Measurements from ENCODE around the gene EPHA5.

The EPHA5 gene

DNA sequence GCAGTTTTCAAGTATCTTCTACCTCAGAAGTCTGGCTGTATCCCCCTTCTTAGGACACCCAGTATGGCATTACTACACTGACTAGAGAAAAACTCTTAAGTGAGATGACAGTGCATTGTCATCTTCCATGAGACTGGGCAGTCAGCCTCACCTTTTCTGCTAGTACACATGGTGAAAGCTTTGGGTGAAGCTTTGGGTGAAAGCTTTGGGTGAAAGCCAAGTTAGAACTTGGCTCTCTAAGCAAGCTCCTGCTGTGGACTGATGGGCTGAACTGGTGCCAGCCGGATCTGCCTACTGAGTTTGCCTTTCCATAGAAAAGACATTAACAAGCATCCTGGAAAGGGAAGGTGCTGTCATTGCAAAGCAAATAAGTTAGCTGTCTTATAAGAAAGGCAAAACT, 8.8 kb downstream of the EPHA5 start:
- H3K9me3 ChIP-seq (ENCODE audit: control insufficient read depth, low read depth, low read length) = no peaks in the 10 kb centered on the region
- peaks cover 6% of the 10 kb centered on the region for H3K27me3 ChIP-seq (ENCODE audit: control insufficient read depth, insufficient read depth, low read length)
- no peak overlapping the region for H3K9ac ChIP-seq (ENCODE audit: low read length)
- no peaks in the 10 kb centered on the region for H3K36me3 ChIP-seq (ENCODE audit: control insufficient read depth, low read depth, low read length)
- peaks cover 38% of the 10 kb centered on the region for H3K4me1 ChIP-seq (ENCODE audit: control insufficient read depth, low read depth, low read length)
- no peak overlapping the region for H3K27ac ChIP-seq (ENCODE audit: low read length)
- no peak overlapping the region for H3K4me3 ChIP-seq (ENCODE audit: low read length)

DNA sequence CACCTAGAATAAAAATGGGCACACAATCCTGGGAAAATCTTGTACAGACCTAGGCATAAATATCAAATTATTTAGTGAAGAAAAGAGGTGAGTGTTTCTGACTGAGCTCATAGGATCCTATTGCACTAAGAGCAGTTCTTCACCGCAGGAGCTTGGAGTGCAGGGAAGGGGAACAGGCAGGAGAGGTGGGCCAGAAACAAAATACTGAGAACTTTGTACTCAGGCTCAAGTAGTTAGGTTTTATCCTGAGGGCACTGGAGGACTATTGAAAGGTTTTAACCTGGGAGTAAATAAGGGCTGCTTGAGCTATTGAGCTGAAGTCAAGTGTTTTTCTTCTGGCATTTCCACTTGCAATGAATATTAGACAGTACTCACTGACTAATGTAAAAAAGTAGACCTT, 12.2 kb downstream of the EPHA5 start:
- Histone ChIP-seq H3K4me1 (ENCODE audit: control insufficient read depth, low read depth, low read length) (peaks cover 47% of the 10 kb centered on the region), H3K27ac (ENCODE audit: low read length) (no peak overlapping the region)

DNA sequence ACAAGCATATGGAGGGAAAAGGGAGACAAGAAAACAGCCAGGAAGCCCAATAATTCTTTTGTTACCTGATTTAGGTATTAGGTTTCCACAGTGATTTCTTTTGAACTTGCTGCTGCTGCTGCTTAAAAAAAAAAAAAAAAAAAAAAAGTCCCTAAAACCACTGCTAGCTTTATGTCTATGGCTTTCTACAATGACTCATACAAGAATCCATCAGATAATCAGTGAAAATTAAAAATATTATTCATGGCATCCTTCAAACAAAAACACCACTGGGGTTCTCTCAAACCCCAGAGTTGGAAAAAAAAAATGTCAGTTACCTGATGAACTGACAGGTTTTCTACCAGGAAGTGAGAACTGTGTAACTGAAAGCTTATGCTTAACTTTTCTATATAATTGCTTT, 14.3 kb downstream of the EPHA5 start:
- Histone ChIP-seq H3K4me3 (ENCODE audit: low read length) (no peak overlapping the region), H3K4me1 (ENCODE audit: control insufficient read depth, low read depth, low read length) (peaks cover 44% of the 10 kb centered on the region), H3K9me3 (ENCODE audit: control insufficient read depth, low read depth, low read length) (no peaks in the 10 kb centered on the region), H3K36me3 (ENCODE audit: control insufficient read depth, low read depth, low read length) (no peaks in the 10 kb centered on the region), H3K27ac (ENCODE audit: low read length) (no peak overlapping the region), H3K27me3 (ENCODE audit: control insufficient read depth, insufficient read depth, low read length) (no peaks in the 10 kb centered on the region), H3K9ac (ENCODE audit: low read length) (no peak overlapping the region)

More for the DNA sequence above, 12.2 kb downstream of the EPHA5 start:
- Histone ChIP-seq H3K9ac (ENCODE audit: low read length) (no peak overlapping the region), H3K9me3 (ENCODE audit: control insufficient read depth, low read depth, low read length) (no peaks in the 10 kb centered on the region), H3K27me3 (ENCODE audit: control insufficient read depth, insufficient read depth, low read length) (no peaks in the 10 kb centered on the region), H3K36me3 (ENCODE audit: control insufficient read depth, low read depth, low read length) (no peaks in the 10 kb centered on the region), H3K4me3 (ENCODE audit: low read length) (peak overlapping the region; percentile 37)

DNA sequence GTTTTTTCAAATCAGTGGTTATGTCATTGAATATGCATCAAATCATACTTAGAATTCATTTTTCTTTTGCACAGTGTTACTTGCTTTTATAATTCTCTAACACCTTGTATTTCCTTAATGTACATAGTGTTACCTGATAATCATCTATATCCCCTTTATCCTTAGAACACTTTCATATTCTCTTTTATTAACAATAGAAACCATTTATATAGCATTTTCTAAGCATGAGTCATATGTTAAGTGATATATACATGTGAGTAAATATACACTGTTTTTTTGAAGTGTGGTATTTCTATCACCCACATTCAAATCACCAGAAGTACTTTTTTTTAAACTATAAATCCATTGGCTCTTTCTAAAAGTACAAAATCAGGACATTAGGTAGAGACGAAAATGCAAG, 15.3 kb downstream of the EPHA5 start:
- Histone ChIP-seq H3K27me3 (ENCODE audit: control insufficient read depth, insufficient read depth, low read length) (no peaks in the 10 kb centered on the region), H3K9ac (ENCODE audit: low read length) (no peak overlapping the region), H3K36me3 (ENCODE audit: control insufficient read depth, low read depth, low read length) (no peaks in the 10 kb centered on the region), H3K27ac (ENCODE audit: low read length) (no peak overlapping the region), H3K4me3 (ENCODE audit: low read length) (no peak overlapping the region), H3K4me1 (ENCODE audit: control insufficient read depth, low read depth, low read length) (peaks cover 45% of the 10 kb centered on the region), H3K9me3 (ENCODE audit: control insufficient read depth, low read depth, low read length) (no peaks in the 10 kb centered on the region)

DNA sequence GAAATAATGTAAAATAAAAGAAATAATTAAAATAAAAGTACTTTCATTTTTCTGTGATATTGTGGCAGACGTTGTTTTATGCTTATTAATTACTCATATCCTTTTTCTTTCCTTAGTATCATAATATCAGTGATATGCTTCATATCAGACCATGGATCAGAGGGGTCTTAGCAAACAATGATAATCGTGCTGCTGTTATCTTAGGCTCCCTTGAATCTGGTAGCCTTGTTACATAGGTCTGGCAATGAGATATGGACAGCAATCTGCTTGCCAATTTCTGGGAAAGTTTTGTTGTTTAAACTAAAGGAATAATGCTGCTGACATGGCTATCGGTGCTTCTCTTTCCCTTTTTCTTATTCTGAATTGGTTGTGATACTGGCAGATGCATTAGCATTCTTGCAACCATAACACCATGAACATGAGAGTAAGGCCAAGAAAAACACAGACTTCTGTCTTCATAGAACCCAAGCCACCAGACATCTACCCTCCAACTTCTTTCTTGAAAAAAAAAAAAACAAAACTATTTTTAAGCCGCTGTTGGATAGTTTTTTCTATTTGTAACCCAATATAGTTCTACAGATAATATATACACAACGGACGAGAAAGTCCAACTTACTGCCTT, 16.4 kb downstream of the EPHA5 start:
- Histone ChIP-seq H3K9ac (ENCODE audit: low read length) (no peak overlapping the region), H3K27ac (ENCODE audit: low read length) (no peak overlapping the region), H3K4me1 (ENCODE audit: control insufficient read depth, low read depth, low read length) (peaks cover 46% of the 10 kb centered on the region), H3K27me3 (ENCODE audit: control insufficient read depth, insufficient read depth, low read length) (no peaks in the 10 kb centered on the region), H3K36me3 (ENCODE audit: control insufficient read depth, low read depth, low read length) (no peaks in the 10 kb centered on the region), H3K9me3 (ENCODE audit: control insufficient read depth, low read depth, low read length) (no peaks in the 10 kb centered on the region), H3K4me3 (ENCODE audit: low read length) (no peak overlapping the region)

DNA sequence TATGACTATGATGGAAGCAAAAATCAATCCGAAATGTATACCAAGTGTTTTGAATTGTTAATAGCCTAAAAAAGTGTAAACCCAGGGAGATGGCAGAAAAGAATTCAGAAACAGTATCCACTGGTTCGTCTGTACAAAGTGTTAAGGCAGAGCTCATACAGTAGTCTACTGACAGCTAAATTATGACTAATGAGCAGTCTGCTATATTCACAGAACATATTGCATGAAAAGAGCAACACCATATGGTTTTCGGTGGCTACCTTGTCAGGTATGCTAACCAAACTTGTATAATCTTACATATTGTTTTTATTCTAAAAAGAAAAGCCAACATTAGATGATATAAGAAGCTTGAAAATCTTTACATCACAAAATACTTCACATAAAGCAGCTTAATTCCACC, 18.5 kb downstream of the EPHA5 start:
- Histone ChIP-seq H3K9me3 (ENCODE audit: control insufficient read depth, low read depth, low read length) (no peaks in the 10 kb centered on the region), H3K4me3 (ENCODE audit: low read length) (no peak overlapping the region), H3K36me3 (ENCODE audit: control insufficient read depth, low read depth, low read length) (no peaks in the 10 kb centered on the region), H3K4me1 (ENCODE audit: control insufficient read depth, low read depth, low read length) (peaks cover 33% of the 10 kb centered on the region), H3K27ac (ENCODE audit: low read length) (no peak overlapping the region), H3K9ac (ENCODE audit: low read length) (no peak overlapping the region), H3K27me3 (ENCODE audit: control insufficient read depth, insufficient read depth, low read length) (no peaks in the 10 kb centered on the region)

DNA sequence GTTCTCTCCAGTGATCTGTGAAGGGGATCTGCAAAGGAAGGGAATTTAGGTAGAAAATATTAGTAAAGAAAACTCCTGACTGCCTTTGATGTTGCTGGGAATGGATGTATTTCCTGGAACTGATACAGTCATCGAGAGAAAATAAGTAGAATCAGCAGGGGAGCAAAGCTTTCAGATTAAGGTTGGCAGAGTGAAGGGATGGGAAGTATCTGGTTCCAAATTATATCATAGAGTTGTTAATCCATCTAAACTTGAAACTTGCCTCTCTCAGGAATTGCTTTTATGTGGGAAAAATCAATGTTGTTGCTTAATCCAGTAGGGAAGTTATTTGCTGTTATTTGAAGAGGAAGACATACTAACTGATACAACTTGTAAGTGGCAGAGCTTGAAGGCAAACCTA, 19.3 kb downstream of the EPHA5 start:
- Histone ChIP-seq H3K4me3 (ENCODE audit: low read length) (no peak overlapping the region), H3K4me1 (ENCODE audit: control insufficient read depth, low read depth, low read length) (peaks cover 28% of the 10 kb centered on the region), H3K9me3 (ENCODE audit: control insufficient read depth, low read depth, low read length) (no peaks in the 10 kb centered on the region), H3K27ac (ENCODE audit: low read length) (no peak overlapping the region), H3K36me3 (ENCODE audit: control insufficient read depth, low read depth, low read length) (no peaks in the 10 kb centered on the region), H3K27me3 (ENCODE audit: control insufficient read depth, insufficient read depth, low read length) (no peaks in the 10 kb centered on the region), H3K9ac (ENCODE audit: low read length) (no peak overlapping the region)

DNA sequence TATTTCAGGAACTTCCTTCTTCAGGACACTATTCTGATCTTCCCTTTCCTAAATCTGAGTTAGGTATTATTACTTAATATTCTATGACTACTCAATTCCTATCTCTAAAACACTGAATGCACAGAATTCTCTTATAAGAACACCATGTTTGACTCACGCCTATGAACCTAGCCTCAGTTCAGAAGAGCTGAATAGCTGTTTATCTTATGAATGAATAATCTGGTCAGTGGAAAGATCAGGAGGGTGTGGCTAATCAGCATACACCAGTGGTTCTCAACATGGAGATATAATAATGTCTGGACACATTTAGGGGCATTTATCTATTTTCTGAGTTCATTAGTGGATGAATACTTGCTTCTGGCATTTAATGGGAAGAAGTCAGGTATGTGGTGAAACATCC, 24.2 kb downstream of the EPHA5 start:
- H3K9ac ChIP-seq (ENCODE audit: low read length) = no peak overlapping the region
- H3K4me3 ChIP-seq (ENCODE audit: low read length) = no peak overlapping the region
- no peaks in the 10 kb centered on the region for H3K9me3 ChIP-seq (ENCODE audit: control insufficient read depth, low read depth, low read length)
- H3K4me1 ChIP-seq (ENCODE audit: control insufficient read depth, low read depth, low read length) = peaks cover 14% of the 10 kb centered on the region
- H3K36me3 ChIP-seq (ENCODE audit: control insufficient read depth, low read depth, low read length) = no peaks in the 10 kb centered on the region
- no peak overlapping the region for H3K27ac ChIP-seq (ENCODE audit: low read length)
- no peaks in the 10 kb centered on the region for H3K27me3 ChIP-seq (ENCODE audit: control insufficient read depth, insufficient read depth, low read length)

DNA sequence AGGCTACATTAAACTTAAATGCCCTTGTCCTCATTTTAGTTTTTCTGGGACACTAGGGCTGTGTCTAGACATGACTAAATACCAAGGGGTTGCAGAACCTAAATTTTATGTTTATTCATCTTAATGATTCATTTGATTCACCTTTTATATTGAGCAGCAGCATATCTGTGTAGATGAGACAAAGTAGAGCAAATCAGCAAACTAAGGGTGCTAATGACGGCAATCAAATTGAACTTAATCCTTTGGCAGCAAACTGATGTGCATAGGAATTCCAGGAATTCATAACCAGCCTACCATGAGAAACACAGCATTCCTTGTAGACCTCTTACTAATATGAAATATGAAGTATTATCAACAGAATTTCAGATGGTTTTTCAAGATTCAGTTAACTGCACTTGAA, 25.1 kb downstream of the EPHA5 start:
- Histone ChIP-seq H3K27me3 (ENCODE audit: control insufficient read depth, insufficient read depth, low read length) (no peaks in the 10 kb centered on the region), H3K4me1 (ENCODE audit: control insufficient read depth, low read depth, low read length) (peaks cover 9% of the 10 kb centered on the region), H3K36me3 (ENCODE audit: control insufficient read depth, low read depth, low read length) (no peaks in the 10 kb centered on the region), H3K27ac (ENCODE audit: low read length) (no peak overlapping the region), H3K9me3 (ENCODE audit: control insufficient read depth, low read depth, low read length) (no peaks in the 10 kb centered on the region), H3K4me3 (ENCODE audit: low read length) (no peak overlapping the region), H3K9ac (ENCODE audit: low read length) (no peak overlapping the region)

DNA sequence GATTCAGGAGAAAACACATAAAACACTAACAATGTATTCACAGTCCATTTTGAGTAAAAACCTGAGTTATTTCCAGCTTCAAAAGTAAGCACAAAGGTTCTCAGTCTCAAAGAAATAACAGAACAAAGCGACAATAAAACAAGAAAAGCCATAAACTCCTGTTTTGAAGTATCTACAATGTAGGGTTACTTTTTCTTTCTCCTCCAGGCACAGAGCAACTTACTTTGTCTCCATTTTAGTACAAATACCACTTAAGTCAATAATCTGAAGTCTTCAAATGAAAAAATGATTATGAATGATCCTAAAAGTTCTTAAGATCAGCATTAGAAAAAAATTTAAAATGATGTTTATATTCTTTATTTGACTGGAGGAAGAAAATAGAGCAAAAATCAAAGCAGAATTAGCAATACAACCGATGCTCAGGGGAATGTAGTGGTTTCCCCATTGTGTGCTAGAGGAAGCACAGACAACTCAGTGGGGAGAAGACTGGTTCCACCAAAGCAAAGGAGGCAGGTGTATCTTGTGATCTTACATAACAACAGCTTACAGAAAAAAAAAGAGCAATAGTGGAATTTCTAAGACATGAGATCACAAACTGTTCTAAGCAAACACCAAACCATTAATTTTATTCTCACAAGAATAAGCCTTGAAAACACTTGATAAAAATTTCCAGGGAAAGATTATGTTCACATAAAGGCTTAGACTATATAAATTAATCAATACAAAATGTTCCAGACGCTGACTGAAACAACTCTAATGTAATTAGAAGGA, 35.1 kb downstream of the EPHA5 start:
- no peaks in the 10 kb centered on the region for H3K36me3 ChIP-seq (ENCODE audit: control insufficient read depth, low read depth, low read length)
- H3K27me3 ChIP-seq (ENCODE audit: control insufficient read depth, insufficient read depth, low read length) = no peaks in the 10 kb centered on the region
- no peak overlapping the region for H3K9ac ChIP-seq (ENCODE audit: low read length)
- H3K27ac ChIP-seq (ENCODE audit: low read length) = no peak overlapping the region
- no peaks in the 10 kb centered on the region for H3K9me3 ChIP-seq (ENCODE audit: control insufficient read depth, low read depth, low read length)
- H3K4me1 ChIP-seq (ENCODE audit: control insufficient read depth, low read depth, low read length) = peaks cover 36% of the 10 kb centered on the region
- H3K4me3 ChIP-seq (ENCODE audit: low read length) = peak overlapping the region; percentile 0

DNA sequence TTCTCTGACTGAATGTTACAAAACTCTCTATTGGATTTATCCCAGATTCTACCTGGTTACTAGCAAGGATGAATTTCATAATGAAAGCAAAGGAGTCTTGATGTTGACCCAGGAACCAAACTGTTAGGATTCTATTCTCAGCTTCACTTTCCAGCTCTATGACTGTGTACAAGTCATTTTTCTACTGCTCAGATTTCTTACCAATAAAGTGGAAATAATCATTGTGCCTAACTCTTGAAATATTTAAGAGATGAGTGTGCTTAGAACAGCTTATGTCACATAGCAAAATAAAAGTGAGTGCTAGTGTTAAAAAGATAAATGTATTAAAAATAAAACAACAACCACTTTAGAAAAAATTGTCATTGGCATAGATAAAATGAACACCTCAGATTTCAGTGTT, 45.6 kb downstream of the EPHA5 start:
- Histone ChIP-seq H3K4me1 (ENCODE audit: control insufficient read depth, low read depth, low read length) (no peaks in the 10 kb centered on the region), H3K4me3 (ENCODE audit: low read length) (no peak overlapping the region), H3K36me3 (ENCODE audit: control insufficient read depth, low read depth, low read length) (no peaks in the 10 kb centered on the region), H3K9me3 (ENCODE audit: control insufficient read depth, low read depth, low read length) (no peaks in the 10 kb centered on the region), H3K27ac (ENCODE audit: low read length) (no peak overlapping the region), H3K9ac (ENCODE audit: low read length) (no peak overlapping the region), H3K27me3 (ENCODE audit: control insufficient read depth, insufficient read depth, low read length) (no peaks in the 10 kb centered on the region)

DNA sequence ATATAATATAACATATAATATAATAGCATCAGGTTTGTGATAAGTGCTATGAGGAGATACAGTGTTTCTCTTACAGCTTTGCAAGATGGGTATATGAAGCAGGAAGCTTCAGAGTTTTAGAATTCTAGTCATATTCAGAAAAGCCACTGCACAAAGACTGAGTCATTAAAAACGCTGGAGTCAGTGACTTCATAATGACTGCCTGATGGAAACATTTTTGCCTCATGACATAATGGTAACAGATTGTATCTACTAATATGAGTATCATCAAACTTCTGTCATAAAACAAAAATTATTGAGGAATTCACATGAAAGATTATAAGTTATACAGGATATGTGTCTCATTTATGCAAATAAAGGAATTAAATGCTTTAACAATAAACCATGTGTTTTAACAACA, 46.8 kb downstream of the EPHA5 start:
- Histone ChIP-seq H3K9ac (ENCODE audit: low read length) (no peak overlapping the region), H3K36me3 (ENCODE audit: control insufficient read depth, low read depth, low read length) (no peaks in the 10 kb centered on the region), H3K27ac (ENCODE audit: low read length) (no peak overlapping the region), H3K27me3 (ENCODE audit: control insufficient read depth, insufficient read depth, low read length) (no peaks in the 10 kb centered on the region), H3K4me3 (ENCODE audit: low read length) (no peak overlapping the region), H3K4me1 (ENCODE audit: control insufficient read depth, low read depth, low read length) (no peaks in the 10 kb centered on the region), H3K9me3 (ENCODE audit: control insufficient read depth, low read depth, low read length) (no peaks in the 10 kb centered on the region)

All from iPS-18a (cell line).